Measurements from ENCODE around the gene PTPRG.

Gene PTPRG

DNA sequence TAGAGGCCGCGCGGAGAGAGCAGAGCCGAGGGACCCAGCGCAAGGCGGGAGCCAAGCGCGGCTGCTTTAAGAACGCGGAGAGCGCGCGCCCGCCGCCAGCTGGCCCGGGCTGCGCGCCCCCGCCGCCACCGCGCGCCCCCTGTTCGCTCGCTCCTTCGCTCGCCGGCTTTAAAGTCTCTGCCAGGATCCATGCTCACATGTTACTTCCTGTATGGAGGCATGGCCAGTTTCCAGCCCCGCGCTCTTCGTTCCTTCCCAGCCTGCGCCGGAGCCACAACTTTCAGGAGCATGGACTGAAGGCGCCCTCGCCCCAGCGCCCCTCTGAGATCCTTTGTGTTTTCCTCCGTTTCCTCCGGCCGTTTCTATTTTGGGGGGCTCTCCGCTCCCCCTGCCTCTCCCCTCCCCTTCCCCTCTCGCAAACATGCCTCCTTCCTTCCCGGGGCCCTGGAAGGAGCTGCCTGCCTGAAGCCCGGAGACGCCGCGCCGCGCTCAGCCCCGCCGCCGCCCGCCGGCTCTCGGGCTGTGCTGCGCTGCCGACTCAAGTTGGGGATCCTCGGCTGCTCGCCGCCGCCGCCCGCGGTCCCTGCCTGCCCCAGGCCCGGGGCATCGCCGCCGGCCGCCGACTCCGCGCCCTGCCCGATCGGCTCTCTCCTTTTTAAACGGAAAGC lies at the start of gene PTPRG:
Gene PTPRG, plus strand, starts transcription at position 198 of the 668 bp plus-strand sequence. CDS start 717 bp downstream, outside the sequence.
- TF ChIP-seq CTCF (conservative IDR thresholded peaks at IDR 0.05): no peak
- TF ChIP-seq ZFX (IDR thresholded peaks at IDR 0.05): peak; percentile 63
- peak within 1 kb of the TSS; percentile 77 for H3K27ac ChIP-seq

GRCh38 chr3:61518590-61518989 lies 42.8 kb upstream of the PTPRG start:
- TF ChIP-seq CTCF (conservative IDR thresholded peaks at IDR 0.05) (no peak), ZFX (IDR thresholded peaks at IDR 0.05) (no peak)
- no peak overlapping the region for H3K27ac ChIP-seq

DNA sequence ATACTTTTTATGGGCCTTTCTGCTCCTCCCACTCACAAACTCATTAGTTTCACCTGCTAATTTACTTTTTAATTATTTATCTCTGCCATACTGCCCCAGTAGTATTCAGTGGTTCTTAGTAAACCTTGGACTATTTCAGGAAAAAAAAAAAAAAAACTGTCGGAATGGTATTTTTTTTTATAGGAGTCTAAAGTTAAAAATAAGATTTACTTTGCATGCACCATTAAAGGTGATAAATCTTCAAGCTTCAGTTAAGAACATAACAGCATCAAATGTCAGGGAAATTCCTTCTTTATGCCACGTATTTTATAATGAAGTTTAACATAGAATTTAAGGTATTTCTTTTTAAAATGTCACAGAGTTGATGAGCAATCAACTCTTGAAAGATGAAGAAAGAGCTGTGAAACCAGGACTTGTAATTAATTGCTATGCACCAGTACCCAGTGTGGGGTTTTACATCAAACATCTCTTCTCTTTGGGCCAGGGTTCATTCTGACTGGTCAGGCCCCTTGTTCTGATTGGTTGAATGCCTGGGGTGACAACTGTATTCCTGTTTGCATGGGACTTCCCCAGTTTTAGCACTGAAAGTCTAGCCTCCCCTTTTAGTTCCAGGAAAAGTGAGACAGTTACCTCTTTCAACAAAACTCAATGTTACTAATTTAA lies 40.3 kb upstream of the PTPRG start:
- TF ChIP-seq CTCF (conservative IDR thresholded peaks at IDR 0.05) (no peak), ZFX (IDR thresholded peaks at IDR 0.05) (no peak)

DNA sequence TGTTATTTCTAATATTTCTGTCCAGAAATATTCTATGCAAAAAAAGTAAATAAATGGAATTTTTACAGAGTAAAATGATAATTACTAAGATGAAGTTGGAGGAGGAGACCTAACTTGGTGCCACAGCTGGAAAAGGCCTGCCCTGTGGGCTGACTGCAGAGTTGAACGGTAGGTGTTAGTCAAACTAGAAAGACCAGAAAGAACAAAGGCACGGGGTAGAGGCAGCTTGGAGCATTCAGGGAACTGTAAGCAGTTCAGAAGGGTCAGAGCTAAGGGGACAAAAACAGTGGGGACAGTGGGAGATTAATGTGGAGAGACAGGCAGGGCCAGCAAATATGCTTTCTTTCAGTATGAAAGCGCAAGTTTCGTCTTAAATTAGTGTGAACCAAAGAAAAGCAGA lies 39.3 kb upstream of the PTPRG start:
- TF ChIP-seq ZFX (IDR thresholded peaks at IDR 0.05): no peak
- no peak for TF ChIP-seq CTCF (conservative IDR thresholded peaks at IDR 0.05)
- no peak overlapping the region for H3K27ac ChIP-seq

More for the DNA sequence above, 40.3 kb upstream of the PTPRG start:
- no peak overlapping the region for H3K27ac ChIP-seq

DNA sequence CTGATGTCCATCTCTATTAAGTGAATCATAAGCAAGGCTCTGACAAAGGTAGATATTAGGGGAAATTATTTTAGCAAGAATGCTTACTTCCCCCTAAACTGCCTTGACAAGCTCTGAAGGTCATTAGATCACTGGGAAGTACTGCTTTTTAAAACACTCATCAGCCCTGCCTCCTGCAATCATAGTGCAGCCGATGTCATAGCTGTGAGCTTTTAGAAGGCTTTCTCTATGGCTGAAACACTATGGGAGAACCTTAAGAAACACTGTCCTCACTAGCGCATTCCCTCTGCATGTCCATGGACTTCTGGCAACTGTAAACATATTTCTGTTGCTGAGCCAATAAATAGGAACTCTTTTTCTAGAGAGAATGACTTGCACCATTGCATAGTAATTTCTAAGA lies 38.7 kb upstream of the PTPRG start:
- no peak for TF ChIP-seq CTCF (conservative IDR thresholded peaks at IDR 0.05)
- TF ChIP-seq ZFX (IDR thresholded peaks at IDR 0.05): no peak
- no peak overlapping the region for H3K27ac ChIP-seq

- no peak overlapping the region for H3K27ac ChIP-seq
- TF ChIP-seq CTCF (conservative IDR thresholded peaks at IDR 0.05) (no peak), ZFX (IDR thresholded peaks at IDR 0.05) (no peak)
Measured at GRCh38 chr3:61524933-61525332, 36.4 kb upstream of the PTPRG start.

DNA sequence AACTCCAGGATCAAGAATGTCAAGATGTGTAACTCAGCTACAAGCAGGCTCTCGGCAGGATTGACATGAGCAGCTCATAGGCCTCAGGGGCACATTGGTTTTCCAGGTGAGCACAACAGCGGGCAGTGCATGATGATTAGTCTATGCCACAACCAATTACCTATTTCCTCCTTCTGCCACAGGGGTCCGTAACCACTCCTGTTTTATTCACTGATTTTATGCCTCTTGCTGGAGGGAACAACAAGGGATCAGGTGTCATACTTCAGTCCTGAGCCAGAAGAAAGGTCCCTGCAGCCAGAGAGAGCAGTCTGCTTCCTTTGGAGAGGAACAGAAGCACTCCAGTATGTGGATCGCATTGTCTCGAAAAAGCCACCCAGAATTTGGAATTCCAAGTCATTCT lies 35.1 kb upstream of the PTPRG start:
- TF ChIP-seq CTCF (conservative IDR thresholded peaks at IDR 0.05): no peak
- TF ChIP-seq ZFX (IDR thresholded peaks at IDR 0.05): no peak
- no peak overlapping the region for H3K27ac ChIP-seq
